Nephron progenitor cell (in vitro differentiated cells): ENCODE data around the gene CDH3.

Experiments used
- DNase-seq: peaks from one replicate; pipeline ENCODE4 v3.0.0; 2021
- H3K27ac Mint-ChIP-seq: 2 replicates; pipeline ENCODE4 v1.8.0; 2021; ENCODE audit warnings: mild to moderate bottlenecking, moderate library complexity, mixed read lengths
- H3K27me3 Mint-ChIP-seq: 2 replicates; pipeline ENCODE4 v1.8.0; 2021; ENCODE audit warnings: mild to moderate bottlenecking, low read depth, mixed read lengths; ENCODE audit not compliant: poor library complexity
- H3K36me3 Mint-ChIP-seq: 2 replicates; pipeline ENCODE4 v1.8.0; 2021; ENCODE audit warnings: low read depth, mixed read lengths
- H3K4me1 Mint-ChIP-seq: 2 replicates; pipeline ENCODE4 v1.8.0; 2021; ENCODE audit warnings: mixed read lengths
- H3K4me3 Mint-ChIP-seq: 2 replicates; pipeline ENCODE4 v1.8.0; 2021; ENCODE audit warnings: mild to moderate bottlenecking, moderate library complexity, mixed read lengths
- H3K9me3 Mint-ChIP-seq: 2 replicates; pipeline ENCODE4 v1.8.0; 2021; ENCODE audit warnings: mild to moderate bottlenecking, moderate library complexity, mixed read lengths
- TF ChIP-seq, protein P1 (sequence below): fragments of 200-600 bp; sonication (generic); IDR thresholded peaks from 2 replicates; pipeline ENCODE4 v1.5.0; 2021; ENCODE audit warnings: antibody characterized with exemption

The CDH3 gene

DNA sequence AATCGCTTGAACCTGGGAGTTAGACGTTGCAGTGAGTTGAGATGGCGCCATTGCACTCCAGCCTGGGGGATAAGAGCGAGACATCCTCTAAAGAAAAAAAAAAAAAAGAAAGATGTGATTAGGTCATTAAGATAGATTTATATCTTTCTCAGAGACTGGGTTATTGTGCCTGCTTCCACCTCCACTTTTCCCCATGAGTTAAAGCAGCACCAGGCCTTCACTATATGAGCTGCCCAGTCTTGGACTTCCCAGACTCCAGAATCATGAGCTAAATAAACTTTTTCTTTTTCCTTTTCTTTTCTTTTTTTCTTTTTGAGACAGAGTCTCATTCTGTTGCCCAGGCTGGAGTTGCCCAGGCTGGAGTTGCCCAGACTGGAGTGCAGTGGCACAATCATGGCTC, 72.6 kb downstream of the CDH3 start:
- no peaks in the 10 kb centered on the region for H3K36me3 Mint-ChIP-seq
- TF ChIP-seq, protein P1, sequence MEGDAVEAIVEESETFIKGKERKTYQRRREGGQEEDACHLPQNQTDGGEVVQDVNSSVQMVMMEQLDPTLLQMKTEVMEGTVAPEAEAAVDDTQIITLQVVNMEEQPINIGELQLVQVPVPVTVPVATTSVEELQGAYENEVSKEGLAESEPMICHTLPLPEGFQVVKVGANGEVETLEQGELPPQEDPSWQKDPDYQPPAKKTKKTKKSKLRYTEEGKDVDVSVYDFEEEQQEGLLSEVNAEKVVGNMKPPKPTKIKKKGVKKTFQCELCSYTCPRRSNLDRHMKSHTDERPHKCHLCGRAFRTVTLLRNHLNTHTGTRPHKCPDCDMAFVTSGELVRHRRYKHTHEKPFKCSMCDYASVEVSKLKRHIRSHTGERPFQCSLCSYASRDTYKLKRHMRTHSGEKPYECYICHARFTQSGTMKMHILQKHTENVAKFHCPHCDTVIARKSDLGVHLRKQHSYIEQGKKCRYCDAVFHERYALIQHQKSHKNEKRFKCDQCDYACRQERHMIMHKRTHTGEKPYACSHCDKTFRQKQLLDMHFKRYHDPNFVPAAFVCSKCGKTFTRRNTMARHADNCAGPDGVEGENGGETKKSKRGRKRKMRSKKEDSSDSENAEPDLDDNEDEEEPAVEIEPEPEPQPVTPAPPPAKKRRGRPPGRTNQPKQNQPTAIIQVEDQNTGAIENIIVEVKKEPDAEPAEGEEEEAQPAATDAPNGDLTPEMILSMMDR: no peak
- H3K27ac Mint-ChIP-seq: no peak overlapping the region
- H3K9me3 Mint-ChIP-seq: peaks cover 8% of the 10 kb centered on the region
- no peak overlapping the region for H3K4me3 Mint-ChIP-seq
- peaks cover 4% of the 10 kb centered on the region for H3K27me3 Mint-ChIP-seq
- no peak for DNase-seq
- H3K4me1 Mint-ChIP-seq: peaks cover 30% of the 10 kb centered on the region

GRCh38 chr16:68718590-68718989, 73.5 kb downstream of the CDH3 start:
- Mint-ChIP-seq H3K27me3 (peaks cover 4% of the 10 kb centered on the region), H3K4me1 (peaks cover 21% of the 10 kb centered on the region), H3K27ac (no peak overlapping the region), H3K36me3 (no peaks in the 10 kb centered on the region), H3K4me3 (no peak overlapping the region), H3K9me3 (peaks cover 8% of the 10 kb centered on the region)
- no peak for DNase-seq
- TF ChIP-seq, protein P1: no peak

DNA sequence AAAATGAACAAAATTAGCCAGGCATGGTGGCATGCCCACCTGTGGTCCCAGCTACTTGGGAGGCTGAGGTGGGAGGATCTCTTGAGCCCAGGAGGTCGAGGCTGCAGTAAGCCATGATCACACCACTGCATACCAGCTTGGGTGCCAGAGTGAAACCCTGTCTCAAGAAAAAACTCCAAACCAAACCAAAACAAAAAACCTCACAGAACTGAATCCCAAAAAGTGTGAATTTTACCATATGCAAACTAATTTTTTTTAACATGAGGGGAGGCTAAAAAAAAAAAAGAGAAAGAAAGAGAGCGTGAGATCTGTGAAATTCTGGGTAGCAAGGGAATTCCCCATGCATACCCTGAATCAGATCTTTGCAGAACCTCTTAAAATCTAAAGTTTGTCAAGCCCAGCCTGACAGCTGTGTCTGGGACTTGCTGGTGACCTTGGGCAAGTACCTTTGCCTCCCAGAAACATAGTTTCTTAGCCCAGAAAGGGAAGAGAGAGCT, 74.9 kb downstream of the CDH3 start:
- Mint-ChIP-seq H3K36me3 (no peaks in the 10 kb centered on the region), H3K4me3 (no peak overlapping the region), H3K27me3 (peaks cover 4% of the 10 kb centered on the region), H3K9me3 (peaks cover 8% of the 10 kb centered on the region), H3K27ac (no peak overlapping the region), H3K4me1 (peaks cover 11% of the 10 kb centered on the region)
- DNase-seq: no peak
- TF ChIP-seq, protein P1: no peak

DNA sequence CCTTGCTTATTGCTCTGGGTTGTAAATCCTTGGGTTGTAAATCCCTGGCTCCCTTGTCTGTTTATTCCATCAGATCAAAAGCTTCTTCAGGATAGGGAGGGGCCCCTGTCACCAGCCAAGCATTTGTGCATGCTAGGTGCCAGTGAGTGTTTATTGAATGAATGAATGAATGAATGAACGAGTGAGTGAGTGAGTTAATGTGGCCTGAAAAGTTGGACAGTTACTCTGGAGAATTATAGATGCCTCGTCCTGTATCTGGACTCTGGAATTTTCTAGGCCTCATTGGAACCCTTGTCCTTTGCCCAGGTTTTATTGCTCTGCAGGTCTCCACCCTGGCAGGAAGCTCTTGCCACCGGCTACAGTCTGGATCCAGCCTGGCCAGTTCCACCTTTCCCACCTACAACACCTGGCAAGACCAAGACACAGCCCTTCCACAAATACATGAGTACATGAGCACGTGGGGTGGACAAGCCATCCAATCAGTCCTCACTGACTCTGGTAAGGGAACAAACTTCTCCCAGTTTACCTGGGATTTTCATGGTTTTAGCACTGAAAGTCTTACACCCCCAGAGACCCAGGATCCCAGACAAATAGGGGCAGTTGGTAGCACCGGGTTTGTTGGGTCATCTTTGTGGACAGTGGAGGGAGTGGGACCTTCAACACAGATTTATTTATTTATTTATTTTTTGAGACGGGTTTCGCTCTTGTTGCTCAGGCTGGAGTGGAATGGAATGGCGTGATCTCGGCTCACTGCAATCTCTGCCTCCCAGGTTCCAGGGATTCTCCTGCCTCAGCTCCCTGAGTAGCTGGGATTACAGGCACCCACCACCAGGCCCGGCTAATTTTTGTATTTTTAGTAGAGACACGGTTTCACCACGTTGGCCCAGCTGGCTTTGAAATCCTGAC, 77.3 kb downstream of the CDH3 start:
- Mint-ChIP-seq H3K4me1 (peaks cover 6% of the 10 kb centered on the region), H3K4me3 (no peak overlapping the region), H3K27me3 (peaks cover 8% of the 10 kb centered on the region), H3K9me3 (peaks cover 5% of the 10 kb centered on the region), H3K36me3 (no peaks in the 10 kb centered on the region), H3K27ac (no peak overlapping the region)
- no peak for DNase-seq
- TF ChIP-seq, protein P1: no peak

GRCh38 chr16:68724797-68725196, 79.7 kb downstream of the CDH3 start:
- Mint-ChIP-seq H3K27ac (no peak overlapping the region), H3K4me3 (no peak overlapping the region), H3K27me3 (peaks cover 4% of the 10 kb centered on the region), H3K4me1 (peaks cover 6% of the 10 kb centered on the region), H3K36me3 (no peaks in the 10 kb centered on the region), H3K9me3 (no peaks in the 10 kb centered on the region)
- TF ChIP-seq, protein P1: no peak
- DNase-seq: no peak
